Uterus (tissue), 4 donors: ENCODE measurements around the gene KRTAP10-5. TPM values are rescaled to one million over a fixed set of nuclear protein-coding genes. Genes with fewer than 3 reads are reported as not detected.

ENCODE experiments used
- DNase-seq, 2 donors: peaks; one replicate each; pipeline ENCODE4 v3.0.0-alpha.2; 2019 to 2020
- H3K27ac ChIP-seq, 2 donors: fragments of 200-600 bp; sonication (generic); 1 replicate in 1 of 2; 2 replicates in 1 of 2; pipeline ENCODE4 v1.5.1; 2016 to 2018
- H3K27me3 ChIP-seq, 2 donors: fragments of 200-600 bp; sonication (generic); one replicate each; pipeline ENCODE4 v1.5.1; 2018 to 2019; ENCODE audit warnings: control low read depth in 1 of 2
- H3K36me3 ChIP-seq, 2 donors: fragments of 200-600 bp; sonication (generic); one replicate each; pipeline ENCODE4 v1.5.1; 2019; ENCODE audit warnings: control low read depth in 1 of 2
- H3K4me1 ChIP-seq, 2 donors: fragments of 200-600 bp; sonication (generic); one replicate each; pipeline ENCODE4 v1.5.1; 2018 to 2019; ENCODE audit warnings: control low read depth in 1 of 2
- H3K4me3 ChIP-seq, 2 donors: fragments of 200-600 bp; sonication (generic); 1 replicate in 1 of 2; 2 replicates in 1 of 2; pipeline ENCODE4 v1.5.1; 2018 to 2019; ENCODE audit warnings: mild to moderate bottlenecking in 1 of 2
- H3K9me3 ChIP-seq, 2 donors: fragments of 200-600 bp; sonication (generic); one replicate each; pipeline ENCODE4 v1.5.1; 2019; ENCODE audit warnings: control low read depth in 1 of 2
- POLR2A ChIP-seq, 2 donors: fragments of 450-650 bp; IDR thresholded peaks; one replicate each; pipeline ENCODE4 v1.6.1; 2016; ENCODE audit warnings: antibody characterized with exemption in 2 of 2, mild to moderate bottlenecking in 1 of 2, moderate library complexity in 1 of 2
- intact Hi-C: fragments of 100-400 bp; cut with DNase I; formaldehyde crosslinking; loops from one replicate; pipeline ENCODE4 v1.15.1; 2023; ENCODE audit warnings: low total_unique reads
- total RNA-seq, 4 donors: library from RNA; depleted of rRNA in 3 of 4; stranded (reverse); fragments of >200 nt in 3 of 4; gene quantifications; one replicate each; pipeline versions ENCODE4 v1.1.0 to v1.2.4, GENCODE V29; 2014 to 2023
- TF ChIP-seq, protein P1 (sequence below), 4 experiments: fragments of 200-600 bp in 2 of 4; fragments of 450-650 bp in 2 of 4; sonication (generic) in 2 of 4; IDR thresholded peaks; one replicate each; pipeline ENCODE4 v1.5.1; 2016 to 2019; ENCODE audit warnings: antibody characterized with exemption in 4 of 4, mild to moderate bottlenecking in 2 of 4, moderate library complexity in 1 of 4
- donor health status: DM: yes; HTN: yes; CAD: no.

Gene KRTAP10-5
- total RNA-seq, 4 donors from 2014 or later = not detected

DNA sequence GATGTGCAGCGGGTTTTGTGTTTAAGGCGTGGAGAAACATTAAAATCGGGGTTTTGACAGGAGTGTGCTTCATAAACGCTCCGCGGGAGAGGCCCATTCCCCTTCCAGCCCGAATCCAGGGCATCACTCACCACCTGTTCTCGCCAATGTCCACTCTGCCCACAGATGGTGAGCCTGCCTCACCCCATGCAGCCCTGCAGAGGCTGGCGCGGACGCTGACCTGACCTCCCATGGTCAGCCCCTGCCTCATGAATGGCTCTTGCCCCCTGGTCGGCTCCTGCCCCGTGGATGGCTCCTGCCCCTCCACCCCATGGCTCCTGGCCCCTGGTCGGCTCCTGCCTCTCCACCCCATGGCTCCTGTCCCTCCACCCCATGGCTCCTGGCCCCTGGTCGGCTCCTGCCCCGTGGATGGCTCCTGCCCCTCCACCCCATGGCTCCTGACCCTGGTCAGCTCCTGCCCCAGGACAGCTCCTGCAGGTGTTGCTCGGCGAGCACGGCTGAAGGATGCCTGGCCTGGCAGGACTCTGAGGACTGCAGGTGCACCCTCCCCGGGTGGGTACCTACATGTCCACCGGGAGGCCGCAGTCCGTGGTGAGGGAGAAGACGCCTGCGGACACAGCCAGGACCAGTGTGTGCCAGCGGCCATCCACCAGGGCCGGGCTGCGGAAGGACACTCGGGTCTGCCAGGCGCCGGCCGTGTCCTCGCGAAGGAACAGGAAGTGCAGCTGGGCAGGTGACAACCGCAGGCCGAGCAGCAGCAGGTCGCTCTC lies 47.1 kb downstream of the KRTAP10-5 start:
- intact Hi-C loops = no loop called here
- no peaks in the 10 kb centered on the region for H3K4me1 ChIP-seq
- H3K9me3 ChIP-seq = no peaks in the 10 kb centered on the region
- H3K4me3 ChIP-seq = no peak overlapping the region
- no peaks in the 10 kb centered on the region for H3K27me3 ChIP-seq
- no peaks in the 10 kb centered on the region for H3K36me3 ChIP-seq
- H3K27ac ChIP-seq = no peak overlapping the region
- DNase-seq = peak; percentile 4 to 11
- TF ChIP-seq, protein P1, sequence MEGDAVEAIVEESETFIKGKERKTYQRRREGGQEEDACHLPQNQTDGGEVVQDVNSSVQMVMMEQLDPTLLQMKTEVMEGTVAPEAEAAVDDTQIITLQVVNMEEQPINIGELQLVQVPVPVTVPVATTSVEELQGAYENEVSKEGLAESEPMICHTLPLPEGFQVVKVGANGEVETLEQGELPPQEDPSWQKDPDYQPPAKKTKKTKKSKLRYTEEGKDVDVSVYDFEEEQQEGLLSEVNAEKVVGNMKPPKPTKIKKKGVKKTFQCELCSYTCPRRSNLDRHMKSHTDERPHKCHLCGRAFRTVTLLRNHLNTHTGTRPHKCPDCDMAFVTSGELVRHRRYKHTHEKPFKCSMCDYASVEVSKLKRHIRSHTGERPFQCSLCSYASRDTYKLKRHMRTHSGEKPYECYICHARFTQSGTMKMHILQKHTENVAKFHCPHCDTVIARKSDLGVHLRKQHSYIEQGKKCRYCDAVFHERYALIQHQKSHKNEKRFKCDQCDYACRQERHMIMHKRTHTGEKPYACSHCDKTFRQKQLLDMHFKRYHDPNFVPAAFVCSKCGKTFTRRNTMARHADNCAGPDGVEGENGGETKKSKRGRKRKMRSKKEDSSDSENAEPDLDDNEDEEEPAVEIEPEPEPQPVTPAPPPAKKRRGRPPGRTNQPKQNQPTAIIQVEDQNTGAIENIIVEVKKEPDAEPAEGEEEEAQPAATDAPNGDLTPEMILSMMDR (IDR thresholded peaks at IDR 0.05) = no peak
- TF ChIP-seq POLR2A (IDR thresholded peaks at IDR 0.05) = no peak

DNA sequence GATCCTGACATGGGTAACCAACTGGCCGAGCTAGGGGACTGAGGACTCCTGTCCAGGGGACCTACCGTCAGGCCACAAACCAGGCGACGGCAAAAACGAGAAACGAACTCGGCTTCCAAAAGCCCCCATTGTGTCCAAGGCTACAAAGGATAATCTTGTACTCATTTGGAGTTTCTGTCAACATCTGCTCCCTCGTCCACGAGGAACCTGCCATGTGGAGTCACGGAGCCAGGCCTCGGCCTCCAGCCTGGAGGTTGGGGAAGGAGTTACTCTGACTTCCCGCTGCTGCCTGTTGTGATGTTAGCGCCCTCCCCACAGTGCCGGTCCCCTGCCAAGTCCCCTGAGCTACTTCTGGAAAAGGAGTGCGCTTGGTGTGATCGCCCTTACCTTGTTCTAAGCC lies 47.7 kb downstream of the KRTAP10-5 start:
- intact Hi-C loops = no loop called here
- Histone ChIP-seq H3K4me3 (no peak overlapping the region), H3K4me1 (no peaks in the 10 kb centered on the region), H3K36me3 (no peaks in the 10 kb centered on the region), H3K27ac (no peak overlapping the region), H3K9me3 (no peaks in the 10 kb centered on the region), H3K27me3 (no peaks in the 10 kb centered on the region)
- TF ChIP-seq POLR2A (IDR thresholded peaks at IDR 0.05) = no peak
- TF ChIP-seq, protein P1 (IDR thresholded peaks at IDR 0.05) = no peak
- DNase-seq = no peak

- Histone ChIP-seq H3K4me3 (no peak overlapping the region), H3K27ac (no peak overlapping the region), H3K36me3 (no peaks in the 10 kb centered on the region), H3K27me3 (no peaks in the 10 kb centered on the region), H3K9me3 (no peaks in the 10 kb centered on the region), H3K4me1 (no peaks in the 10 kb centered on the region)
- TF ChIP-seq, protein P1 (IDR thresholded peaks at IDR 0.05) = no peak
- TF ChIP-seq POLR2A (IDR thresholded peaks at IDR 0.05) = no peak
- DNase-seq = peak in 1 of 2 donors; percentile 9
- intact Hi-C loops = no loop called here
Measured at GRCh38 chr21:44531606-44532564, 48.5 kb downstream of the KRTAP10-5 start.

- Histone ChIP-seq H3K4me3 (no peak overlapping the region), H3K9me3 (no peaks in the 10 kb centered on the region), H3K27ac (no peak overlapping the region), H3K36me3 (no peaks in the 10 kb centered on the region), H3K4me1 (no peaks in the 10 kb centered on the region), H3K27me3 (no peaks in the 10 kb centered on the region)
- intact Hi-C loops = no loop called here
- TF ChIP-seq, protein P1 (IDR thresholded peaks at IDR 0.05) = no peak
- no peak for TF ChIP-seq POLR2A (IDR thresholded peaks at IDR 0.05)
- DNase-seq = no peak
Measured at GRCh38 chr21:44530903-44531605, 49.4 kb downstream of the KRTAP10-5 start.
